GM19467 (cell line): ENCODE data around the gene AKT3.
A peak's percentile ranks its signal among the peaks of the same experiment; 100 is the strongest.

Experiments
- ATAC-seq: cut with Tn5 transposase; IDR thresholded peaks from one replicate; pipeline ENCODE4 v1.9.1; 2021; ENCODE audit warnings: mild to moderate bottlenecking, moderate library complexity; ENCODE audit not compliant: unreplicated experiment

The AKT3 gene

GRCh38 chr1:243520831-243521230 lies 329.2 kb downstream of the AKT3 start:
- ATAC-seq, result no peak

DNA sequence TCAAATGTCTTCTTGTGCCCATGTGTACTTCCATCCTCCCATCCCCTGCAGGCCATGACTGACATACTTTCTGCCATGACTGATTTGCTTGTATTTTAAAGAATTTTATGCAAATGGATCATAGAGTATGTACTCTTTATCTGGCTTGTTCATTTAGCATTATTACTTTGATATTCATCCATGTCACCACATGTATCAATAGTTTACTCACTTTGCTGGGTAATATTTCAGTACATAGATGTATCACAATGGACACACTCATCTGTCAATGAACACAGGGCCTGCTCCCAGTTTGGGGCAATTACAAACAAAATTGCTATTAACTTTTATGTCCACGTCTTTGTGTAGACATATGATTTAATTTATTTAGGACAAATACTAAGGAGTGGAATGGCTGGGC lies 335.1 kb downstream of the AKT3 start:
- no peak for ATAC-seq

DNA sequence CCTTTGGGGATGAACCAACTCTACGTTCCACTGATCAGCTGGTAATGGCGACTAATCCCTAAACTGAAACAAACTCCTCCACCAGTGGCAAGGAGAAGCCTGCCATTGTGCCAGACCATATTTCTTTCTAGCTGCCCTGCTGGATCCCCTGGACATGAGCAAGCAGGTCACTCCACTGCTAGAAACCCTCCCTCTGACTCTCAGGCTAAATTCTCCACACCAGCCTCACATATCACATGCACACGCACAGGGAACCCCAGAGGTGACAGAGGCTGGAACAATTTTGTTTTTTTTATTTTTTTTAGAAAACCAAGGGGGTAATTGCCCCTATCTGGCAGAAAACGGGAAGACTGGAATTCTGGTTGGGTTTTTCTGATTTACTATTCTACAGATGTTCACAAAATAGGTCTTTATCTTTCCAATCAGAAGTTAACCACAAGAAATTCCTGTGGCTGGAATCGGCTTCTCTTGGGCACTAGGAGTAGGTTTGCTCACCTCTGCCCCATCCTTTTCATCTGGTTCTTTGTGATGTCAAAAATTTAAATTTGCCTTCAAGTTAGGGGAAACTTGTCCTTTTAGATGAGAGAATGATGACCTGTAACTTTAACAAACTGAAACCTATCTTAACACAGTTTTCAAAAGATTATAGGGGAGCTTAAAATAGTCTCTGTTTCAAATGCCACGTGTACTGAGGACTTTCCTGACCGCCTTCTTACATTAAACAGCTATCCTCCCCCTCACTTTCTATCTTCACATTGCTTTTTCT lies 336.1 kb downstream of the AKT3 start:
- ATAC-seq, result no peak

GRCh38 chr1:243510928-243511327 lies 339.1 kb downstream of the AKT3 start:
- ATAC-seq, result no peak

GRCh38 chr1:243508943-243509342 lies 341.1 kb downstream of the AKT3 start:
- no peak for ATAC-seq

DNA sequence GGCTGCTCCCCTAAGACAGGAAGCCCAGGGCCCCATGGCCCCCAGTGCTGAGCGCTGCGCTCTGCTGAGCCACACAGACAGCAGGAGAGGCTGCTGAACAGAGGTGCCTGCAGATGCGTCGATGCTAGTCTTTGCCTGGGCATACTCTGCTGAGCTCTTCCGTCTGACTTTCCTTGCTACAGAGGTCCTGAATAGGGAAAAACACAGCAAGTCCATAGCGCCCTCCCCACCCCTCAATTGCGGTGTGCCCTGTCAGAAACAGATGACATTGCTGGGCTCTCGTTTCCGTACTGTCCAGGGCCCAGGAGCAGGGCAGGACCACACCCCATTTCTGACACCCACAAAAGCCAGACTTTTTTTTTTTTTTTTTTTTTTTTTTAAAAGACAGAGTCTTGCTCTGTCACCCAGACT lies 341.7 kb downstream of the AKT3 start:
- ATAC-seq, result peak; percentile 72

GRCh38 chr1:243507672-243508302 lies 342.3 kb downstream of the AKT3 start:
- ATAC-seq, result peak; percentile 8

GRCh38 chr1:243507001-243507671 lies 342.9 kb downstream of the AKT3 start:
- ATAC-seq, result no peak

DNA sequence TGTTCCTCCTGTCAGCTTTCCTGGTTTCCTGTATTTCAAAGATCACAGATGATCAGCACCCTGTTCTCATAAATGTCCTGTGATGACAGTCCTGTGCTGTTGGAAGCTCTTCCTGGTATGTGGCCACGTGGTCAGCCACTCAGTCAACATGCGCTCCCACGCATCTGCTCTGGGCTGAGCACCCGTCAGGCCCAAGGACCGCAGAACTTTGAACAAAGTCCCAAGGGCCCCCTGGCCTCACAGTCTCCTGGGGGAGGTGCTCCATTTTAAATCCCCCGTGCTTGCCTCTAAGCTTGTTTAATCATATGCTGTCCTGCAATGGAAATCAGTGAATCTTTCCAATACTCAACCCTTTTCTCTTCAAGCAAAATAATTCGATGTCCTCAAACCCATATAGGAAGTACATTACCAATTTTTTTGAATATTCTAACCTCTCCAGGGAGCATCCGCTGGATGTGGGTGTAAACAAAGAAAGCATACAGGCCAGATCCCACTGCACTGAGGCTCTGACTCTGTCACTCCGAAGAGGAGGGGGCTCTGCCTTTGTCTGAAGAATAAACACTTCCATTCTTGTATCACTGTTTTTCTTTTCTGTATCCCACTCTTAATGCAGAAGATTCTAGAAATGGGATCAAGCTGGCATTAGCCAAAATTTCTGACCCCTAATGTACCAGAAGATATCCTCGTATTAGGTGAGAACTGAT lies 343.9 kb downstream of the AKT3 start:
- peak; percentile 56 for ATAC-seq

- no peak for ATAC-seq
Observed at GRCh38 chr1:243503155-243503554, 346.9 kb downstream of the AKT3 start.

DNA sequence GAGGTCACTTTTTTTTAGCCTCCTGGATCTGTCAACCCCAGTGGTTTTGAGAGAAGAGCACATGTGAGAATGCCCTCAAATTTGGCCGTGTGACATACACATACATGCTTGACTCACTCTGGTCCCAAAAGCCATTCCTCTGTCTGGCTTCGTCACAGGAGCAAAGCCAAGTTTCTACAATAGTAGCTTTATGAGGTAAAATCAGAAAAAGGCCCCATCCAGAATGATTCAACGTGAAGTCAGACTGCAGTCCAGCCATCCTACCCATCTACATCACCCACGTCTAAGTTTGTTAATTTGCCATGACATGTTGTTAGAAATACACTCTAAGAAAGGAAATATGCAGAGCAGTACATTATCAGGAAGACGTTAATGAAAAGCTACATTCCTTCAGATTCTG lies 349.0 kb downstream of the AKT3 start:
- ATAC-seq, result no peak

- ATAC-seq, result no peak
Observed at GRCh38 chr1:243500512-243500911, 349.5 kb downstream of the AKT3 start.

DNA sequence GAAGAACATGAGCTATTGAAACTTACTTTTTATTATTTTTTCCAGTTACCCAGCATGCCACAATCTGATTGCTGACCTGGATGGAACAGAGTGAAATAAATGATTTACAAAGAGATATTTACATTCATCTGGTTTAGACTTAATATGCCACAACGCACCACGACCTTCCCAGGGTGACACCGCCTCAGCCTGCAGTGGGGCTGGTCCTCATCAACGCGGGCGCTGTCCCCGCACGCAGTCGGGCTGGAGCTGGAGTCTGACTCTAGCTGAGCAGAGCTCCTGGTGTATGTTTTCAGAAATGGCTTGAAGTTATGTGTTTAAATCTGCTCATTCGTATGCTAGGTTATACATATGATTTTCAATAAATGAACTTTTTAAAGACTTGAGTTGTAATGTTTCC lies 350.3 kb downstream of the AKT3 start:
- no peak for ATAC-seq

- no peak for ATAC-seq
Observed at GRCh38 chr1:243499248-243499647, 350.8 kb downstream of the AKT3 start.

DNA sequence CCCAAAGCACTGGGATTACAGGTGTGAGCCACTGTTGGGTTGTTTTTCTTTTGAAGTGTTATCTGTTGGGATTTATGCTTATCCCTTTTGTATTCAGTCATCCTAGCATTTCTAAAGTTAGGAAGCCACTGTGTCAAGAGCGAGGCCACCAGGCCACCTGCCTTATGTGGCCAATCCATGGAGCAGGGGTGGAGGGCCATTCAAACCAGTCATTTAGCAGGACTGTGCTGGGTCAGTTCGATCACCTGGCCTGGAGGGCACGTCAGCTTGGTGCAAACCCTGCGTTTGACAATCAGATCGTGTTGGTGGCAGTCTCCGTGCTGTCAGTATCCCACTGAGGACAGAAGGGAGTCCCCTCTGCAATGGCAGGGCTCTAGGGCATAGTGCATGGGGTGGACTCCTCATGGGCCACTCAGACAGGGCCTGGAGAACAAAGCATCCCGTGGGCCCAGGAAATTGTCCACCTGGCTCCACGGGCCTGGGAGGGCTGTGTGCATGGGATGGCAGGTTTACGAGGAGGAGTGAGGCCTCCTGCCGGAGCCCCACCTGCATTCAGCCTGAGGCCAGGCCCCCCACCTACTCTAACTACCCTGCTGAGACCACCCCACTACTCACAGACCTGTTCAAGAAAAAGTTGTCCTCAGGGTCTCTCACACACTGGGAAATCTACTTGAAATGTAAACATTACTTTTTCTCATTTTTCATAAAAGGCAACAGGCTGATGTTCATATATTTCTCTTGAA lies 351.9 kb downstream of the AKT3 start:
- ATAC-seq, result no peak

GRCh38 chr1:243496806-243497205 lies 353.2 kb downstream of the AKT3 start:
- no peak for ATAC-seq

DNA sequence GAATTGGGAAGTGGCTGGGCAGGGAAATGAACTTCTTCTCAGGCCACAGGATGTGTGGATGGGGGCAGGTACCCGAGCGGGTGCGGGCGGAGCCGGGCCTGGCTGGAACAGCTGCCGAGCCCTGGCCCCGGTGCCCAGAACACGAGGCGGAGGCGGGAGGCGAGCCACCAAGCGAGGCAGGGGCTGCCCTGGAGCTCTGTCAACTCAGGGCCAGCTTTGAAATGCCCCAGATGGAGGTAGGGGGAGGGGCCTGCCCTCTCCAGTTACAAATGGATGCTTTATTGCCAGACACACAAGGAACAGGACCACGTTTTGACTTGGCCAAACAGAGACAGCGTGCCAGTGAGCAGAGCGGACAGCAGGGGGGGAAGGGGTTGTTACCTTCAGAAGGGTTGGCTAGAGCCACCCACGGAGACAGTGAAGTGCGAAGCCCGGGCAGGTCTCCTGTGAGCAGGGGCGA lies 353.8 kb downstream of the AKT3 start:
- ATAC-seq, result no peak

DNA sequence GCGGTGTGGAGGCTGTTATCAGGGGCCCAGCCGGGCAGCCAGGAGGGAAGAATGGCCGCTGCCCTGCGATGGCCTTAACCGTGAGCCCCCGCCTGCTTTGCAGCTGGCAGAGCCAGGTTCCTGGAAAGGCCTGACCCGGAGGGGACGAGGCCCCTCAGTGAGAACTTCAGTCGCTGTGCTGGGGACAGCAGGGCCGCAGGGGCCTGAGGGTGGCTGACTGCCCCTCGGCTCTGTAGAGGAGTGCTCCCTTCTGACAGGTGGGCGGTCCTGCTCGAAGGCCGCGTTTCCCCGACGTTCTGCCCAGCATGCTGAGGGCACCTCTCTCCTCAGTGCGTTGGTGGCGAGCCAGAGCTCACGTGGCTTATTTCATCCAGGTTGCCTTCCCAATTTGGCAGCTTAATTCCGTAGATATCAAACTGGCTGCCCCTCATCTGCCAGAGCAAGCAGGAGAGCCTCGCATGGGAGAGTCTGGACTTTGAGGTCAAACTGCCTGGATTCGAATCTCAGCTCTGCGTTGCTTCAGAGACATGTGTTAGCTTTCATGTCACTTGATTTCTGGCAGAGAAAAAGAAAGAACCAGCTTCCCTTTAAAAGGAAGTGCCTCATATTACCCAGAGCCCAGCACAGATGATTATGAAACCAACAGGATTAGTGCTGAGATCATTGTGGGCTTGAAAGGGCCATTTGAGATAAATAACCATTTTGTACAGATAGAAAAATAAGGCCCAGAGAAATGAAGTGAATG lies 354.4 kb downstream of the AKT3 start:
- ATAC-seq, result no peak

- no peak for ATAC-seq
Observed at GRCh38 chr1:243494741-243495431, 355.2 kb downstream of the AKT3 start.
